GM12891 (cell line): ENCODE results near the gene MEAK7.

Experiments used
- DNase-seq: peaks from one replicate; pipeline ENCODE4 v3.0.0; 2011; ENCODE audit warnings: low spot score; ENCODE audit not compliant: insufficient read length
- FAIRE-seq: peaks from 2 replicates; lab custom pipeline; 2011; peaks lifted over from hg19 to GRCh38; lab: Jason Lieb, UNC
- PAX5 ChIP-seq: IDR thresholded peaks from 2 replicates; pipeline ENCODE4 v1.6.1; 2011; ENCODE audit warnings: low read length, moderate library complexity, mild to moderate bottlenecking; ENCODE audit not compliant: insufficient read depth, severe bottlenecking
- POLR2A ChIP-seq: IDR thresholded peaks from 2 replicates; pipeline ENCODE4 v1.6.1; 2011; ENCODE audit warnings: low read depth, low read length, control low read depth
- POLR2AphosphoS5 ChIP-seq: IDR thresholded peaks from 2 replicates; pipeline ENCODE4 v1.6.1; 2011; ENCODE audit warnings: low read depth, low read length, control low read depth
- POU2F2 ChIP-seq: IDR thresholded peaks from 2 replicates; pipeline ENCODE4 v1.6.1; 2011; ENCODE audit warnings: low read depth, mild to moderate bottlenecking, control low read depth, low read length, moderate library complexity
- SPI1 ChIP-seq: IDR thresholded peaks from 2 replicates; pipeline ENCODE4 v1.6.1; 2011; ENCODE audit warnings: low read depth, low read length, control low read depth
- TAF1 ChIP-seq: IDR thresholded peaks from 2 replicates; pipeline ENCODE4 v1.6.1; 2011; ENCODE audit warnings: low read depth, low read length, control low read depth

The MEAK7 gene

GRCh38 chr16:84503751-84504395 lies 586 bp downstream of the MEAK7 start:
- DNase-seq (no peak), FAIRE-seq (no peak)
- TF ChIP-seq PAX5 (no peak), SPI1 (no peak), POU2F2 (no peak), POLR2A (no peak), TAF1 (no peak), POLR2AphosphoS5 (no peak)

- TF ChIP-seq POU2F2 (no peak), TAF1 (no peak), PAX5 (no peak), POLR2A (no peak), POLR2AphosphoS5 (no peak)
- DNase-seq (no peak), FAIRE-seq (no peak)
These were observed 1.9 kb downstream of the MEAK7 start for GRCh38 chr16:84502581-84502980.

DNA sequence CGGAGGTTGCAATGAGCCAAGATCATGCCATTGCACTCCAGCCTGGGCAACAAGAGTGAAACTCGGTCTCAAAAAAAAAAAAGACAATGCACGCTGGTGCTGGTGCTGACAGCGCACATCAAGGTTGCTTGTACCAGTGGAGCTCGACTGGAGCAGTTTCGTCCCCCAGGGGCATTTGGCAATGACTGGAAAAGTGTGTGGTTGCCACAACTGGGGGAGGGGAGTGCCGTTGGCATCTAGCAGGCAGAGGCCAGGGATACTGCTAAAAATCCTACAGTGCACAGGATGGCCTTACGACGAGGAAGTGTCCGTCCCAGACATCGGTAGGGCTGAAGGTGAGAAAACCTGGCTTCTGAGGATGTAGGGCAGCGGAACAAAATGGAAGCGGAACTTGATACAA lies 2.4 kb downstream of the MEAK7 start:
- TF ChIP-seq POLR2AphosphoS5 (no peak), PAX5 (no peak), POLR2A (no peak), POU2F2 (no peak), TAF1 (no peak), SPI1 (no peak)
- FAIRE-seq, result no peak
- DNase-seq, result no peak

GRCh38 chr16:84501077-84501735 lies 3.3 kb downstream of the MEAK7 start:
- no peak for FAIRE-seq
- no peak for TF ChIP-seq PAX5
- TF ChIP-seq POLR2A, result no peak
- TF ChIP-seq POLR2AphosphoS5, result no peak
- no peak for TF ChIP-seq SPI1
- TF ChIP-seq TAF1, result no peak
- no peak for TF ChIP-seq POU2F2
- DNase-seq, result no peak

DNA sequence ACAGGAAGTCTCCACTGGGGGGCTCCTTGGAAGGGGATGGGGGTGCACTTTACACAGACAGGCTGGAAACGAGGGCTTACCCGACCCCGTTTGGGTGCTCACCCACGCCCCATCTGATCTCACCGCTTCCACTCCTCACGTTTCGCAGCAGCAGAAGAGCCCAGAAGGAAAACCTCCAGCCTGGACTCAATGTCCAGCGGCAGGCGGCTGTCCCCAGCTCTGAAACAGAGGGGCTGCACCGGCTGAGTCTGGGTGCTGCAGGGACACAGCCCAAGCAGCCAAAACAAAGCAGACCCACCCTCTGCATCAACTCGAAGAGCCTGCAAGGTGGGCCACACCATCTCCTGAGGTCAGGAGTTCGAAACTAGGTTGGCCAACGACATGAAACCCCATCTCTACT lies 3.9 kb downstream of the MEAK7 start:
- DNase-seq (no peak), FAIRE-seq (no peak)
- TF ChIP-seq POLR2AphosphoS5, result no peak
- no peak for TF ChIP-seq TAF1
- TF ChIP-seq POU2F2, result no peak
- no peak for TF ChIP-seq SPI1
- no peak for TF ChIP-seq POLR2A
- TF ChIP-seq PAX5, result no peak

DNA sequence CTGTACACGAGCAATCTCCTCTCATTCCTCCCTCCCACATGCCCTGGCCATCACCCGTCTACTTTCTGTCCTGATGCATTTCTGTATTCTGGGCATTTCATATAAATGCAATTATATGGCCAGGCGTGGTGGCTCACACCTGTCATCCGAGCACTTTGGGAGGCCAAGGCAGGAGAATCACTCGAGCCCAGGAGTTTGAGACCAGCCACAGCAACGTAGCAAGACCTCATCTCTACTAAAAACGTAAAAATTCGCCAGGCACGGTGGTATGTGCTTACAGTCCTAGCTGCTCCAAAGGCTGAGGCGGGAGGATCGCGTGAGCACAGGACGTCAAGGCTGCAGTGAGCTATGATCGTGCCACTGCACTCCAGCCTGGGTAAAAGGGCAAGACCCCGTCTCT lies 4.8 kb downstream of the MEAK7 start:
- no peak for DNase-seq
- no peak for TF ChIP-seq POU2F2
- TF ChIP-seq TAF1, result no peak
- TF ChIP-seq PAX5, result no peak
- no peak for TF ChIP-seq POLR2A
- TF ChIP-seq POLR2AphosphoS5, result no peak
- TF ChIP-seq SPI1, result no peak
- no peak for FAIRE-seq

DNA sequence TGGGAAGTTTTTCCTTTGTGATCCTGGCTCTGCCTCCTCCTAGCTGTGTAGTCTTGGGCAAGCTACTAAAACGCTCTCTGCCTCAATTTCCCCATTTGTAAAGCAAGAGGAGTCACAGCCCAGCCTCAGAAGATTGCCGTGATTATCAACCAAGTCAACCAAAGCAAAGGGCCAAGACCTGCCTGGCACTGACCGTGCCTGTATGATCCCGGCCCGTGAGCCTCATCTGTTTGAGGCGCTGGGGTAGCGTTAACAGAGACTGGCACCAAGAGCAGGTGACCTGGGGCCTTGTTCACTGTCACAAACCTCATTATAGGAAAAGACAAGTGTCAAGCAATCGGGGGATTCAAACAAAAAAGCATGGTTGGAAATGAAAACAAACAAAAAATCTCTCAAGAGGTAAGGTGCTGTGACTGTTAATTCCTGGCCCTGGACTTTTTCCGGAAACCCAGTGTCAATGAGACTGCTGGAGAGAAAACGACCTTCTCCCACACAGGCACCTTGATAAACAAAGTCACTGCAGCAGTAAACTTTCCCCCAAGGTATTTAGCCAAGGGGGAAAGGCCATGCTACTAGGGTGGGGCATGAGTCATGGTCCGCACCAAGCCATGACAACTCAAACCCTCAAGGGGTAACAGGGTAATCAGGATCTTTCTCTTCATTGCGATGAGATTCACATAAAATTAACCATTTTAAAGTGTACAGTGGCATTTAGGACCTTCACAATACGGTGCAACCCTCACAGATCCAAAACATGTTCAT lies 5.4 kb downstream of the MEAK7 start:
- TF ChIP-seq POU2F2 (no peak), POLR2AphosphoS5 (no peak), SPI1 (no peak), PAX5 (no peak), POLR2A (no peak), TAF1 (no peak)
- no peak for DNase-seq
- no peak for FAIRE-seq

GRCh38 chr16:84498223-84498610 lies 6.2 kb downstream of the MEAK7 start:
- DNase-seq (no peak), FAIRE-seq (no peak)
- TF ChIP-seq POLR2AphosphoS5, result no peak
- no peak for TF ChIP-seq PAX5
- no peak for TF ChIP-seq TAF1
- TF ChIP-seq POU2F2, result no peak
- no peak for TF ChIP-seq SPI1
